Measurements from ENCODE around the gene PPP3CA.

DNA sequence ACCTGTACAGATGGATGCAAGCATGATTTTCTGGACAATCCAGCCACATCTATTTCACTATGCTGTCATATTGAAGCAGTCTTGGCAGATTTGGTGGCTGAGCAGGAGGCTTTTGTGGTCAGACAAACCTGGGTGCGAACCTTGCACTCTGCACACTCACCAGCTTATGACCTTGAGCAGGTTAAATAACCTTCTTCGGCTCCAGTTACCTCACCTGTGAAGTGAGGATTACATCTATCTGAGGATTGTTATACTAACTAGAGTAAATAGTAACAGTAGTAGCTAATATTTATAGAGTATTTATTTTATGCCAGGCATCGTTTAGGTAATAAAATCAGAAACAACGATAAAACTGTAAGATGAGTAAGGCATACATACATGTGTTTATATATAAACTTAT, 150.0 kb downstream of the PPP3CA start:
- TF ChIP-seq EZH2 (IDR thresholded peaks at IDR 0.05; ENCODE audit: borderline replicate concordance, low read depth, low read length, poor library complexity, severe bottlenecking), result no peak
- TF ChIP-seq, protein P1, sequence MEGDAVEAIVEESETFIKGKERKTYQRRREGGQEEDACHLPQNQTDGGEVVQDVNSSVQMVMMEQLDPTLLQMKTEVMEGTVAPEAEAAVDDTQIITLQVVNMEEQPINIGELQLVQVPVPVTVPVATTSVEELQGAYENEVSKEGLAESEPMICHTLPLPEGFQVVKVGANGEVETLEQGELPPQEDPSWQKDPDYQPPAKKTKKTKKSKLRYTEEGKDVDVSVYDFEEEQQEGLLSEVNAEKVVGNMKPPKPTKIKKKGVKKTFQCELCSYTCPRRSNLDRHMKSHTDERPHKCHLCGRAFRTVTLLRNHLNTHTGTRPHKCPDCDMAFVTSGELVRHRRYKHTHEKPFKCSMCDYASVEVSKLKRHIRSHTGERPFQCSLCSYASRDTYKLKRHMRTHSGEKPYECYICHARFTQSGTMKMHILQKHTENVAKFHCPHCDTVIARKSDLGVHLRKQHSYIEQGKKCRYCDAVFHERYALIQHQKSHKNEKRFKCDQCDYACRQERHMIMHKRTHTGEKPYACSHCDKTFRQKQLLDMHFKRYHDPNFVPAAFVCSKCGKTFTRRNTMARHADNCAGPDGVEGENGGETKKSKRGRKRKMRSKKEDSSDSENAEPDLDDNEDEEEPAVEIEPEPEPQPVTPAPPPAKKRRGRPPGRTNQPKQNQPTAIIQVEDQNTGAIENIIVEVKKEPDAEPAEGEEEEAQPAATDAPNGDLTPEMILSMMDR (conservative IDR thresholded peaks at IDR 0.05; ENCODE audit: low read depth, low read length), result no peak

Measured in A673 (cell line).